Measurements from ENCODE around the gene ERVW-1.
A peak's percentile ranks its signal among the peaks of the same experiment; 100 is the strongest.
"Not testable (repeated sequence)": the region's sequence is repeated elsewhere in the genome, so short reads cannot be mapped to it uniquely, and the experiment has no call there.

ERVW-1 gene

DNA sequence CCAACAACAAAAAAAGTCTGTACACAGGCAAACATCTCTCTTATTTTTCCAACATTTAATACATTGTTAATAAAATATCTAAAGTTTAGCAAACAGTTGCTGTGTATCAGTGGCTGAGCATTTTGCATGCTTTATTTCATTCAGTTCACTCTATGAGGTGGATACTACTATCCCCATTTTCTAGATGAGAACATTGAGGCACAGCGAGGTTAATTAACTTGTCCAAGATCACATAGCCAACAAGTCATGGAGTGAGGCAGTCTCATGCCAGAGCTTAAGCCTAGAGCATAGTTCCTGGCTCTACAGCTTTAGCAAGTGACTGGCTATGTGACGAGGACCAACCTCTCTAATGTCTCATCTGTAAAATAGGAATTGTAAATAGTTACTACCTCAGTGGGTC lies 26.1 kb downstream of the ERVW-1 start:
- H3K4me2 ChIP-seq (ENCODE audit: low read length), result no peak overlapping the region
- no peak overlapping the region for H2AFZ ChIP-seq
- H3K4me3 ChIP-seq (ENCODE audit: low read depth, low read length), result no peak overlapping the region
- H3K4me1 ChIP-seq, result no peaks in the 10 kb centered on the region
- no peak overlapping the region for H3K27ac ChIP-seq
- H3K9ac ChIP-seq, result no peak overlapping the region
- no peaks in the 10 kb centered on the region for H3K27me3 ChIP-seq (ENCODE audit: control insufficient read depth, insufficient read depth, low read length)
- no peaks in the 10 kb centered on the region for H3K9me3 ChIP-seq (ENCODE audit: control insufficient read depth, low read length)
- no peaks in the 10 kb centered on the region for H3K36me3 ChIP-seq (ENCODE audit: control insufficient read depth, insufficient read depth, low read length)
- TF ChIP-seq, protein P1, sequence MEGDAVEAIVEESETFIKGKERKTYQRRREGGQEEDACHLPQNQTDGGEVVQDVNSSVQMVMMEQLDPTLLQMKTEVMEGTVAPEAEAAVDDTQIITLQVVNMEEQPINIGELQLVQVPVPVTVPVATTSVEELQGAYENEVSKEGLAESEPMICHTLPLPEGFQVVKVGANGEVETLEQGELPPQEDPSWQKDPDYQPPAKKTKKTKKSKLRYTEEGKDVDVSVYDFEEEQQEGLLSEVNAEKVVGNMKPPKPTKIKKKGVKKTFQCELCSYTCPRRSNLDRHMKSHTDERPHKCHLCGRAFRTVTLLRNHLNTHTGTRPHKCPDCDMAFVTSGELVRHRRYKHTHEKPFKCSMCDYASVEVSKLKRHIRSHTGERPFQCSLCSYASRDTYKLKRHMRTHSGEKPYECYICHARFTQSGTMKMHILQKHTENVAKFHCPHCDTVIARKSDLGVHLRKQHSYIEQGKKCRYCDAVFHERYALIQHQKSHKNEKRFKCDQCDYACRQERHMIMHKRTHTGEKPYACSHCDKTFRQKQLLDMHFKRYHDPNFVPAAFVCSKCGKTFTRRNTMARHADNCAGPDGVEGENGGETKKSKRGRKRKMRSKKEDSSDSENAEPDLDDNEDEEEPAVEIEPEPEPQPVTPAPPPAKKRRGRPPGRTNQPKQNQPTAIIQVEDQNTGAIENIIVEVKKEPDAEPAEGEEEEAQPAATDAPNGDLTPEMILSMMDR (IDR thresholded peaks at IDR 0.05), result no peak
- no peaks in the 10 kb centered on the region for H3K79me2 ChIP-seq

DNA sequence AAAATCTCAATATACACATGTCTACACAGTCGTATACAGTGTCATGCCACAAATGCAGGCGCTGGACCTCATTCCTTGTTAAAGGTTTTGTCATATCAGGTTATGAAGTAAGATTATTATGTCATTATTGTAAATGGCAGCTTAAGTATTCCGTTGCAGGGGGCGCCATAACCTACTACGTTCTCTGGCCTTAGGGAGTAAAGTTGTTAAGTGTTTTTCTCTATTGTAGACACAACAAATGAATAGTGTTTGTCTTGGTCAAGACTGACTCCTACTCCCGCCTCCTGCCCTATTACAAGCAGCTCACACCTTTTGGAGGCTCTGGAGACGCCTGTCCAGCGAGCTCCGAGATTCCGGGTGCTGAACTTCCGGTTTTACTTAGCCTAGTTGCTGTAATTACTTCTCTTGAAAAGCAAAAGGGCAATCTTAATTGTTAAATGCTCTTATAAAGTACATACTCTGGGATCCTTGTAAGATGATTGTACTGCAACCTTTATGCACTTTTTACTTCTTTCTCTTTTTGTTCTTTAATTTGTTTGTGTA lies 29.5 kb downstream of the ERVW-1 start:
- Histone ChIP-seq H3K36me3 (ENCODE audit: control insufficient read depth, insufficient read depth, low read length) (no peaks in the 10 kb centered on the region), H3K4me2 (ENCODE audit: low read length) (peak overlapping the region; percentile 74), H3K4me3 (ENCODE audit: low read depth, low read length) (peak overlapping the region; percentile 85), H2AFZ (peak overlapping the region; percentile 99), H3K9ac (no peak overlapping the region), H3K27ac (peak overlapping the region; percentile 92), H3K4me1 (no peaks in the 10 kb centered on the region), H3K79me2 (no peaks in the 10 kb centered on the region), H3K9me3 (ENCODE audit: control insufficient read depth, low read length) (no peaks in the 10 kb centered on the region), H3K27me3 (ENCODE audit: control insufficient read depth, insufficient read depth, low read length) (no peaks in the 10 kb centered on the region)
- TF ChIP-seq, protein P1 (IDR thresholded peaks at IDR 0.05), result peak; percentile 28

DNA sequence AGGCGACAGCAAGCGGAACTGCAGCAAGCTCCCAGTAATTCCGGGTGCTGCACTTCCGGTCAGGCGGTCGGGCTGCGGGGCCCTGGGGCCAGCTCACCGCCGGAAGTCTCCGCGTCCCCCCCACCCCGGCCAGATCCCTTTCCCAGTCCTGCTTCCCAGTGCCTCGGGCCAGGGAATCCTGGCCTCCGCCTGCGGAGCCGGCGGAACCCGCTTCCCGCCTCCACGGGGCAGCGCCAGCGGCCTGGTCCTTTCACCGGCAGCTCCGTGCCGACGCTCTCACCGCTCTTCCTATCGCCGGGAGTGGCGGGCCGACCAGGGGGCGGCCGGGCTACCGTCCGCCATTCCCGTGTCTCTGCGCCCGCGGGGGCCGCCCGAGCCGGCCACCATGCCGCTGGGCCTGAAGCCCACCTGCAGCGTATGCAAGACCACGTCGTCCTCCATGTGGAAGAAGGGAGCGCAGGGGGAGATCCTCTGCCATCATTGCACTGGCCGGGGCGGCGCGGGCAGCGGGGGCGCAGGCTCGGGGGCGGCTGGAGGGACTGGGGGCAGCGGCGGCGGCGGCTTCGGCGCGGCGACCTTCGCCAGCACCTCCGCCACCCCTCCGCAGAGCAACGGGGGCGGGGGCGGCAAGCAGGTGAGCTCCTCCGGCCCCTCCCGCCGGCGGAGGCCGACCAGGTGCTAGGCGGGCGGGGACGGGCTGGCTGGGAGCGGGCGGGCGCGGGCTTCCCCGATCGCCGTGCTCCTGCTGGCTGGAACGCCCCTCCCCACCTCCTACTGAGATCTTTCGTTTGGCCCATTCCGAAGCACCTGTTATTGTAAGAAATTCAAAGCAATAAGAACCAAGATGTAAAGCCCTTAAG lies 30.2 kb downstream of the ERVW-1 start, which contains the start of gene GATAD1:
GATAD1 (plus strand) TSS at position 138 of the 860 bp plus-strand sequence; CDS start at position 386, 248 bp downstream.
- Histone ChIP-seq H3K9me3 (ENCODE audit: control insufficient read depth, low read length) (no peaks in the 10 kb centered on the region), H3K27ac (peak within 1 kb of the TSS; percentile 92), H3K36me3 (ENCODE audit: control insufficient read depth, insufficient read depth, low read length) (no peaks in the 10 kb centered on the region), H2AFZ (peak within 1 kb of the TSS; percentile 99), H3K4me3 (ENCODE audit: low read depth, low read length) (peak within 1 kb of the TSS; percentile 85), H3K9ac (peak within 1 kb of the TSS; percentile 93), H3K4me2 (ENCODE audit: low read length) (peak within 1 kb of the TSS; percentile 74), H3K4me1 (no peaks in the 10 kb centered on the region), H3K27me3 (ENCODE audit: control insufficient read depth, insufficient read depth, low read length) (no peaks in the 10 kb centered on the region), H3K79me2 (no peaks in the 10 kb centered on the region)
- TF ChIP-seq, protein P1 (IDR thresholded peaks at IDR 0.05), result peak; percentile 94

DNA sequence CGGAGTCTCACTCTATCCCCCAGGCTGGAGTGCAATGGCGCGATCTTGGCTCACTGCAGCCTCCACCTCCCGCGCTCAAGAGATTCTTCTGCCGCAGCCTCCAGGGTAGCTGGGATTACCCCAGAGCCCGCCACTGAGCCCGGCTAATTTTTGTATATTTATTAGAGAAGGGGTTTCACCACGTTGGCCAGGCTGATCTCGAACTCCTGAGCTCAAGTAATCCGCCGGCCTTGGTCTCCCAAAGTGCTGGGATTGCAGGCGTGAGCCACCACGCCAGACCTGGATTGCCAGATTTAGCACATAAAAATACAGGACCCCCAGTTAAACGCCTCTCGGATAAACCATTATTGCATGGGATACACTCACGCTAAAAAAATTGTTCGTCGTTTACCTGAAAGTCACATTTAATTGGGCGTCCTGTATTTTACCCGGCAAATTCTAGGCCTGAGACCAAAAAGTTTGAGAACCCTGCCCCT lies 30.8 kb downstream of the ERVW-1 start:
- Histone ChIP-seq H3K9me3 (ENCODE audit: control insufficient read depth, low read length) (no peaks in the 10 kb centered on the region), H3K4me2 (ENCODE audit: low read length) (peak overlapping the region; percentile 74), H3K27ac (peak overlapping the region; percentile 92), H3K4me1 (no peaks in the 10 kb centered on the region), H3K9ac (no peak overlapping the region), H2AFZ (peak overlapping the region; percentile 99), H3K79me2 (no peaks in the 10 kb centered on the region), H3K4me3 (ENCODE audit: low read depth, low read length) (peak overlapping the region; percentile 85), H3K27me3 (ENCODE audit: control insufficient read depth, insufficient read depth, low read length) (no peaks in the 10 kb centered on the region), H3K36me3 (ENCODE audit: control insufficient read depth, insufficient read depth, low read length) (no peaks in the 10 kb centered on the region)
- TF ChIP-seq, protein P1 (IDR thresholded peaks at IDR 0.05), result no peak

DNA sequence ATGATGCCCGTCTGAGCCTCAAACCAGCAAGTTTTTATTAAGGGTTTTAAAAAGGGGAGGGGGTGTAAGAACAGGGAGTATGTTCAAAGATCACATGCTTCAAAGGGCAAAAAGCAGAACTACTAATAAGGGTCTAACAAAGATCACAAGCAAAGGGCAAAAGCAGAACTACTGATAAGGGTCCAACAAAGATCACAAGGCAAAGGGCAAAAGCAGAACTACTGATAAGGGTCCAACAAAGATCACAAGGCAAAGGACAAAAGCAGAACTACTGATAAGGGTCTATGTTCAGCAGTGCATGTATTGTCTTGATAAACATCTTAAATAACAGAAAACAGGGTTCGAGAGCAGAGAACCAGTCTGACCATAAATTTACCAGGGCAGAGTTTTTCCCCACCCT lies 35.0 kb downstream of the ERVW-1 start:
- not testable (repeated sequence) for H3K4me2 ChIP-seq (ENCODE audit: low read length); H3K4me3 ChIP-seq (ENCODE audit: low read depth, low read length); H3K9me3 ChIP-seq (ENCODE audit: control insufficient read depth, low read length); H3K36me3 ChIP-seq (ENCODE audit: control insufficient read depth, insufficient read depth, low read length); H3K79me2 ChIP-seq; H3K27ac ChIP-seq; H3K27me3 ChIP-seq (ENCODE audit: control insufficient read depth, insufficient read depth, low read length); H2AFZ ChIP-seq; H3K4me1 ChIP-seq; H3K9ac ChIP-seq

Data from parathyroid adenoma (tissue), 2 donors.